ENCODE measurements around the gene FAM50A.

The FAM50A gene

DNA sequence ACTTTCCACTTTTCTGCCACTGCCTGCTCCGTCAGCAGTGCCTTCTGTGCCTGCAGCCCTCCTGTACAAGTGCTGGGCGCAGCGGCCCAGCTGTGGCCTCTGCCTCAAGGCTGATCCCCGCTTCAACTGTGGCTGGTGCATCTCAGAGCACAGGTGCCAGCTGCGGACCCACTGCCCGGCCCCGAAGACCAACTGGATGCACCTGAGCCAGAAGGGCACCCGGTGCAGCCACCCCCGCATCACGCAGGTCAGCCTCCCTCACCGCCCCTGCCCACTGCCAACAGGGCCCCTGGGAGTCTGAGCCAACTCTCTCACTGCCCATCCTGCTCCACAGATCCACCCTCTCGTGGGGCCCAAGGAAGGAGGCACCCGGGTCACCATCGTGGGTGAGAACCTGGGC, 21.7 kb downstream of the FAM50A start:
- no peak for DNase-seq (ENCODE audit: low read depth in 2 of 2)

DNA sequence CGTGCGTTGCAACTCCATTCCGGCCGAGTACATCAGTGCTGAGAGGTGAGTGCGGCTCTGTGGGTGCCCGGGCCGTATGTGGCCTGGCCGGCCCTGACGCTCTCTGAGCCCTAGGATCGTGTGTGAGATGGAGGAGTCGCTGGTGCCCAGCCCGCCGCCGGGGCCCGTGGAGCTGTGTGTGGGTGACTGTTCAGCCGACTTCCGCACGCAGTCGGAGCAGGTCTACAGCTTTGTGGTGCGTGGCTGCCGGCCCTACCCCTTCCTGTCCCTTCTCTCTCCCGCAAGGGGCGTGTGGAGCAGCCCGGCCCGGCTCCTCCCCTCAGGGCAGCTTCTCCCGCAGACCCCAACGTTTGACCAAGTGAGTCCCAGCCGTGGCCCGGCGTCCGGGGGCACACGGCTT, 22.1 kb downstream of the FAM50A start:
- no peak for DNase-seq (ENCODE audit: low read depth in 2 of 2)

DNA sequence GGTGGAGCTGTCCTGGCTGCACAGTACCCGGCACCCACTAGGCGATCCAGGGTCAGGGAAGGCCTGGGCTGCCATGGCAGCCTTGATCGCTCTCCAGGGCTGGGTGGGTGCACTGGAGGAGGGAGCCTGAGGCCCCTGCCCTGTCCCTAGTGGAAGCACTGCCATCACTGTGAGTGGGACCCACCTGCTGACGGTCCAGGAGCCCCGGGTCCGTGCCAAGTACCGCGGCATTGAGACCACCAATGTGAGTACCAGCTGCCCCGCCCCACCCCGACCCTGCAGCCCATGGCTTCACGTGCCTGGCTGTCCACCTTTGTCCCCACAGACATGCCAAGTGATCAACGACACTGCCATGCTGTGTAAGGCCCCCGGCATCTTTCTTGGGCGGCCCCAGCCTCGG, 23.0 kb downstream of the FAM50A start:
- DNase-seq (ENCODE audit: low read depth in 2 of 2): no peak

DNA sequence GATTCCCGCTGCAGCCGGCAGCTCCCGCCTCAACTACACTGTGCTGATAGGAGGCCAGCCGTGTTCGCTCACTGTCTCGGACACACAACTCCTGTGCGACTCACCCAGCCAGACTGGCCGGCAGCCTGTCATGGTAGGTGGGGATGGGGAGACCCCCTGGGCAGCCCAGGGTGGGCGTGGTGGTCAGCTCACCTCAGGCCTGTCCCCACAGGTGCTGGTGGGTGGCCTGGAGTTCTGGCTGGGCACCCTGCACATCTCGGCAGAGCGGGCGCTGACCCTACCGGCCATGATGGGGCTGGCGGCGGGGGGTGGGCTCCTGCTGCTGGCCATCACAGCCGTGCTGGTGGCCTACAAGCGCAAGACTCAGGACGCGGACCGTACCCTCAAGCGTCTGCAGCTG, 23.6 kb downstream of the FAM50A start:
- DNase-seq (ENCODE audit: low read depth in 2 of 2): no peak

DNA sequence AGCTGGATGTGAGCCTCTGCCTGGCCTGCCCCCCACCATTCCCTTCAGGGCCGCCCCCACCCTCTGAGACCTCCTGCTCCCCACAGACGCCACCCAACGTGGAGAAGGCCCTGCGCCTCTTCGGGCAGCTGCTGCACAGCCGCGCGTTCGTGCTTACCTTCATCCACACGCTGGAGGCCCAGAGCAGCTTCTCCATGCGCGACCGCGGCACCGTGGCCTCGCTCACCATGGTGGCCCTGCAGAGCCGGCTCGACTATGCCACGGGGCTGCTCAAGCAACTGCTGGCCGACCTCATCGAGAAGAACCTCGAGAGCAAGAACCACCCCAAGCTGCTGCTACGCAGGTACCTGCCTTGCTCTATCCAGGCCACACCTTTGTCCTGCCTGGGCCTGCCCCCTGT, 24.3 kb downstream of the FAM50A start:
- DNase-seq (ENCODE audit: low read depth in 2 of 2): no peak

DNA sequence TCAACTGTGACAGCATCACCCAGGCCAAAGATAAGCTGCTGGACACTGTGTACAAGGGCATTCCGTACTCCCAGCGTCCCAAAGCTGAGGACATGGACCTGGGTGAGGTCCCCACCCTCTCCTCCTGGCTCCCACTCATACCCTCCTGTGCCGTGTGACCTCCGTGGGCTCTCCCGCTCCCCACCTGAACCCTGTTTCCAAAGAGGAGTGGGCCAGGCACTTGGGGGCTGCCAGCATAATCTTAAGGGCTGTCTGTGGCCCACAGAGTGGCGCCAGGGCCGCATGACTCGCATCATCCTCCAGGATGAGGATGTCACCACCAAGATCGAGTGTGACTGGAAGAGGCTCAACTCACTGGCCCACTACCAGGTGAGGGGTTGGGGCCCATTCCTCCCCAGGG, 25.2 kb downstream of the FAM50A start:
- DNase-seq (ENCODE audit: low read depth in 2 of 2): no peak

DNA sequence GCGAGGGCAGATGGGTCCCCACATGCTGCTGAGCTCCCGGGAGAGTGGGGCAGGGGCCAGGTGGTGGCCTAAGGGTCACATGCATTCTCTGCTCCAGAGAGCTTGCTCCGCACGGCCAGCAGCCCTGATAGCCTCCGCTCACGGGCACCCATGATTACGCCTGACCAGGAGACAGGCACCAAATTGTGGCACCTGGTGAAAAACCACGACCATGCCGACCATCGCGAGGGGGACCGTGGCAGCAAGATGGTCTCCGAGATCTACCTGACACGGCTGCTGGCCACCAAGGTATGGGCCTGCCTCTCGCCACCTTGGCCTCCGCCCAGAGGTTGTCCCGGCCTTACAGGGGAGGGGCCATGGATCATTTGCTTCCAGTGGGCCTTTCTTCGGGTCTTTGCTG, 25.9 kb downstream of the FAM50A start:
- DNase-seq (ENCODE audit: low read depth in 2 of 2): no peak

DNA sequence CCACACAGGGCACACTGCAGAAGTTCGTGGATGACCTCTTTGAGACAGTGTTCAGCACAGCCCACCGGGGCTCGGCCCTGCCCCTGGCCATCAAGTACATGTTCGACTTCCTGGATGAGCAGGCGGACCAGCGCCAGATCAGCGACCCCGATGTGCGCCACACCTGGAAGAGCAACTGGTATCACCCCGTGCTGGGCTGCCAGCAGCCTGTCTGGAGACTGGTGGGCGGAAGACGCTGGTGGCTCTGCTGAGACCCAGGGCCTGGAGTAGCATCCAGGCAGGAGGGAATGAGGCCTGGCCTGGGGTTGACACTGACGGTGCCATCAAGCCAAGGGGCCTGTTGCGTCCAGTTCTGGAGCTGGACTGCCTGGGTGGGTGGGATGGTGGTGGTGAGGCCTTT, 26.5 kb downstream of the FAM50A start:
- DNase-seq (ENCODE audit: low read depth in 2 of 2): no peak

DNA sequence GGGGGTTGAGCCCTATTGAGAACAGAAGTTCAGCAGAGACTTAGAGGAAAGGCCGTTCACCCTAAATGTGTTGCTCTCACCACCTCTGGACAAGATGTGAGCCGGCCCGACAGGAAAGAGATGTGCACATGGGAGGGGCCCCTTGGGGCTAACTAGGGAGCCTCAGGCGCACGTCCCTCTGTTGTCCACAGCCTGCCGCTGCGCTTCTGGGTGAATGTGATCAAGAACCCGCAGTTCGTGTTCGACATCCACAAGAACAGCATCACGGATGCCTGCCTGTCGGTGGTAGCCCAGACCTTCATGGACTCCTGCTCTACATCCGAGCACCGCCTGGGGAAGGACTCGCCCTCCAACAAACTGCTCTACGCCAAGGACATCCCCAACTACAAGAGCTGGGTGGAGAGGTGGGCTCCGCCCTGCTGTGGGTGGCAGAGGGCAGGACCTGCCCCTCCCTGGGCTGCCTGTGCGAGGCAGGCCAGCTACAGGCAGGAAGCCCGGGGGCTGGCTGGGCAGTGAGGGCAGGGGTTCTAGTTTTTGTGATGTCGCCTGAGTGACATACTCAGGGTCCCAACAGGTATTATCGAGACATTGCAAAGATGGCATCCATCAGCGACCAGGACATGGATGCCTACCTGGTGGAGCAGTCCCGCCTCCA, 27.1 kb downstream of the FAM50A start:
- no peak for DNase-seq (ENCODE audit: low read depth in 2 of 2)

DNA sequence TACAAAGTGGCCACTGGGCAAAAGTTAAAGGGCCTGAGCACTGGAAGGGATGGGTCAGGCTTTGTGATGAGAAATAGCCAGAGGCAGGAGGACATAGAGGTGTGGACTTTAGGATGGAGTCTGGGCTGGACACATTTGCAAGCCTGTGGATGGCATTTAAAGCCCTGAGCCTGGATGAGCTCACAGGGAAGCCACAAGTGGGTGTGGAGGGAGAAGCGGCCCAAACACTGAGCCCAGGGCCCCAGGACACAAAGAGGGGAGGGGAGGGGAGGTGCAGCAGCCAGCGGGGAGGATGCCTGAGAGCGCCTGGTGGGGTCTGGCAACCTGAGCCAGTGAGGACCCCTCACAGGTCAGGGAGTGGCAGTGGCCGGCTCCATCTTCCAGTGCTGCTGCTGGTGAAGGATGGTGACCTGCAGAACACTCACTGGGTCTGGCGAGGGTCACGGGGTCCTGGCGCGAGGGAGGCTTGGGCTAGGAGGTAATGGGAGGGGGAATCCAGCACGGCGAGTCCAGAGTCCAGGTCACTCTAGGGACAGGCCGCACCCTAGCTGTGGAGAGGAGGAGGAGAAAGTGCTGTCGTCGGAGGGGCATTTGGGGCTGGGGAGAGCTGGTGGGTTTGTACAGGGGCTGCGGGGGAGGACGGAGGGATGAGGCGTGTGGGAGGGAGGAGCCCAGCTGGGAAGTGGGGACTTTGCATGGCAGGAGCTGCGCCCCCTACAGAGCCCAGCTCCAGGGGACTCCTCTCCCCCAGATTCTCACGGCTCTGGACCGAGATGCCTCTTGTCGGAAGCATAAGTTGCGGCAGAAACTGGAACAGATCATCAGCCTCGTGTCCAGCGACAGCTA, 28.1 kb downstream of the FAM50A start:
- DNase-seq (ENCODE audit: low read depth in 2 of 2): no peak

DNA sequence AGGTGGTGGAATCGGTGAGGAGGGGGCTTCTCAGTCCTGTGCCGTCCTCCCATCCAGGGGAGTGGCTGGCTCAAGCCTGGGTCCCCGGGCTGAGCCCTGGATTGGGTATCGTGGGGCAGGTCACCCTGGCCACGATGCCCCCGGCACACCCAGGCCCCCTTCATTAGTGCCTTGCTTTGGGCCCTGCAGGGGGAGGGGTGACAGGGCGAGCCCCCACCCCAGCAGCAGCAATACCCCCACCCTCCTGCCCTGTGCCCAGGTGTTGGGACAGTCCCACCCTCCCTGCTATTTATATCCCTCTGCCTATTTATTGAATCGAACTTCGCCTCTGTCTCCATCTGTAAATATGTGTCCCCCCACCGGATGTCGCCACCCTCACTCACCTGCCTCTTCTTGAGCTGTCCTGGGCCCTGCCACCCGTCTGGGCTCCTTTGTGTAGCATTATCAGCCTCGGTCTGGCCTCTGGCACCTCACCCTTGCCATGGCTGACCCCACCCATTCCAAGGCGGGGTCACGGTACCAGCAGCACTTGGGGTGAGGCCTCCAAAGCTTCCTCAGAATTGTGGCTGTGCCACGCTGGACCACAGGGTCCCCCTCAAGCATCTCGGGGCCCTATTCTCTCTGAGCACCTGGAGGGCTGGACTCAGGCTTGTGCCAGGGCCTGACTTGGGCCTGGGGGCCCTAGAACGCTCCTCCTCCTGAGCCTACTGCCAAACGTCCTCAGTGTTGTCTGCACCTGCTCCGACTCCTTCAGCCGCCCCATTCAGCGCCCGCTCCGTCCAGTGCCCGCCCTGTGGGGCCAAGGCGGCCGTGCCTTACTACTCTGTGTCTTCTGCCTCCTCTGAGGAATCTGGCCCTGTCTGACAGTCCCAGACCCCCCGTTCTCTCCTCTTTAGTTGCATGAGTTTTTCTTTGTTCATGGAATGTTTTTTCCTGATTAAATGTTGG, 29.0 kb downstream of the FAM50A start:
- DNase-seq (ENCODE audit: low read depth in 2 of 2): no peak

DNA sequence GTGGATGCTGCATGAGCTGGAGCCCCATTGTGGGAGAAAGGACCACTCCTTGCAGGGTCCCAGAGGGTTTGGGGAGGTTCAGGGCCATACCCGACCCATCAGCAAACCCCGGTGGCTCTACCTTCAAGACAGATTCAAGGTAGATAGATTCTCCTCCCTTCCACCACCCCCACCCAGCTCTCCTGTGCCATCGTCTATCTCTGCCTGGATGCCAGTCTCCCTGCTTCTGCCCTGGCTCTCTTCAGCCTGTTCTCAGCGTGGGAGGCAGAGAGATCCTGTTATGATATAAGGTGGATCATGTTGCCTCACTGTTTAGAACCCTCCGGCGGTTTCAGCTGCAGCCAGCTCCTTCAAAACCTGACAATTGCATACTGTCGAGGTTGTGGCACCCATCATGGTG, 29.7 kb downstream of the FAM50A start:
- no peak for DNase-seq (ENCODE audit: low read depth in 2 of 2)

DNA sequence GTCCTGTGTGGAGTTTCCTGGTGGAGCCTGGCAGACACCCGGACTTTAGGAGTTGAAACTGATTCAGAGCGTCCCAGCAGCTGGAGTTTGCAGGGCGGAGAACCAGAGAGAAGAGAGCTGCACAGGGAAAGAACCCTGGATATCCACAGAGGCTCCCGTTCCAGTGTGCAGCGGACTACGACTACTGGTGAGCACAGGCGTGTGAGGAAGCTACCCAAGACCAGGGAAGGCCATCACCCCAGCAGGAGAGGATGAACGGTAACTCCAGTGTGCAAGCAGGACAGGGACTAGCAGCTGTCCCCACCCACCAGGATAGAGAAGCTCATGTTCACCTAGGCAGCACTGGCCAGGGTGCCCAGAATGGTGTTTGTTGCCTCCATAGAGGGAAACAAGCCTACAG, 32.9 kb downstream of the FAM50A start:
- no peak for DNase-seq (ENCODE audit: low read depth in 2 of 2)

DNA sequence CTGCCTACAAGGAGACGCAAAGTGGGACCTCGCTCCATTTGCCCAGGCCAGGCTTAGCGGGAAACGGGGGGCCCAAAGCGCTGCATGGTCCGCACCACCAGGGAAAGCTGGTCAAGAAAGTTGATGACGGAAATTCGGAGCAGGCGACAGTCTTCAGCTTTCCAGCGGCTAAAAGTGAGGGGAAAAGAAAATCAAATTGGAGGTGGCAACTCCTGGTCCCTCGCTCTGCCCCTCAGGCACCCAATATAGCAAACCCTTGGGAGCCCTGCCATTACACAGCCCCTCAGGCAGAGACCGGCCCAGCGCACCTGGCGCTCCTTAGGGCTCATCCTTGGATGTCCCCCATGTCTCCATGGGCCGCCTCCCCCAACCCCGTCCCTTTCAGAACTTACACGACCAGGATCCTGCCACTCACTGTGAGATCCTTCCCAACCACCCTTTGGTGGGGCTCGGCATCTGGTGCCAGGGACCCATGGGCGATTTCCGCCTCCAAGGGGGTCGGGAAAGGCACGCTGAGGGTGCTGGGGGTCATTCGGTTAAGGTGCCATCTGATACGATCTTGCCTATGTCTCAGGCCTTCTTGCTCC, 34.0 kb downstream of the FAM50A start:
- DNase-seq (ENCODE audit: low read depth in 2 of 2): no peak

DNA sequence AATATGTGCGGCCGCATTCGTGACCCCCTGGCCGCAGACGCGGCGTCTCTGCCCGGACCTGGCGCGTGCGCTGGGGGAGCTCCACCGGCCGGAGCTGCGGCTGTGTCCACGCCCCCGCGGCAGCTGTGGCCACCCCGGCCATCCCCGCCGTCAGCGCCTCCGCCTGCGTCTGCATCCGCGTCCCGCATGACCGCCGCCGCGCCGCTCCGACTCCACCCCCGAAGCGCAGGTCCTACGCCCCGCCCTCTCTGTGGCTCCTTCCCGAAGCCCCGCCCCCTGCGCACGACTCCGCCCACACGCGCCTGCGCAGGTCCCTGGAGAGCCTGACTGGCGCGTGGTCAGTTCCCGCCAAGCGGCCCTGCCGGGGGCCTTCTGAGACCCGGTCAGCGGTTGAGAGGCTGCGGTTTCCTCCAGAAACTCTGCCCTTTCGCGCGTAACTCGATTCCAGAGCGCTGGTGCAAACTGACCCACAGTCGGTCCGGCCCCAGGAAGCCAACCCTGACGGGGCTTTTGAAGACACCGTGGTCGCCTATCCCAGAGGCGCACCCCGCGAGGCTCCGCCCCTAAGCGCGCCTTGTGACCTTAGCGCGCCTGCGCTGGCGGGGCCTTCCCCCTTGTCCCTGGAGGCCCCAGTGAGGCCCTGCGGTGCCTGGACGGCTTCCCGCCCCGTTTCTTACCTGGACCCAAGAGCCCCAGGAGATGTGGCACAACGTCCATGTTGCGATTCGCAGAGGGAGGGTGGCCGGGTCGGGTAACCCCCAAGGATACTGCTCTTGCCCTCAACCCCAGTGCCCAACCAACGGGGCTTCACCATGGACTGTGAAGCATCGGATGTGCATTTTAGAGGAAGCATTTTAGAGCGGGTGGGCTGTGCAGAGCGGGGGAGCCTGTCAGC, 35.0 kb downstream of the FAM50A start, which contains the start of gene LAGE3:
Gene LAGE3 (minus strand): TSS at position 554 of the 895 bp plus-strand sequence. CDS start 366 bp downstream, at position 188.
- peak; percentile 53 to 56 for DNase-seq (ENCODE audit: low read depth in 2 of 2)

DNA sequence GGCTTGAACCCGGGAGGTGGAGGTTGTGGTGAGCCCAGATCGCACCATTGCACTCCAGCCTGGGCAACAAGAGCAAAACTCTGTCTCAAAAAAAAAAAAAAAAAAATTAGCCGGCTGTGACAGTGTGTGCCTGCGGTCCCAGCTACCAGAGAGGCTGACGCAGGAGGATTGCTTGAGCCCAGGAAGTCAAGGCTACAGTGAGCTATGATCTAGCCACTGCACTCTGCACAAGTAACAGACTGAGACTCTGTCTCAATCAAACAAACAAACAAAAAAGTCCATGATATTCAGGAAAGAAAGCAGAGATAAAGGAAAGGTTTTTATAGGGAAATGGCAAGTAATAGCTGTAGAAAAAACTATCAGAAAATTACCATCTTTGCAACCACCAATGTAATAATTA, 37.3 kb downstream of the FAM50A start:
- DNase-seq (ENCODE audit: low read depth in 2 of 2): no peak

DNA sequence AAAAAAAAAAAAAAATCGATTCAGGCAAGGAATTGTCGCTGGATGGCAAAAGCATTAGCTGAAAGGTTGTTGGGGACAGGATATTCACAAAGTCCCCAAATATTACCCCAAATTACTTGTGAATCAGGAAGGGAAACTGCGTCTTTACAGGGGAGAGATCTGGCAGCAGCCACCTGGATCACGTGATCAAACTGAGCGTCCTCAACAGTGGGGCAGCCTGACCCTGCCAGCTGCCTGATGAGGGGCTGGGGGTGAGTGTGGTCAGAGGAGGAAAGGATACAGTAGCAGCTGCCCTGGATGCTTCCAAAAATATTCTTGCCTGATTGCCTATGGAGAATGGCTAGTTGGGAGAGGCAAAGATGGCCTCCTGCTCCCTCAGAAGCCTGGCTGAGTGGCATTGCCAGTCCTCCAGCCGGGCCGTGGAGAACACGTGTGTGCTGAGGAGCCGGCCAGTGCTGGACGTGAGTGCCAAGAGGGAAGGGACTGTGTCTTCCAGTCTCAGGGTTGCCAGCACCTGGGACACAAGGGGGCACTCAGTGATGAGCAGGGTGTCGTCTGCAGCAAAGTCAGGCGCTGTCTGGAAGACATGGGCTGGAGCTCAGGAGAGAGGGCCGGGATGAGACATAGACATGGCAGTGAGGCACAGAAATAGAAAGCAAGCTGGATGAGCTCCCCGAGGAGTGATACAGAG, 38.1 kb downstream of the FAM50A start:
- no peak for DNase-seq (ENCODE audit: low read depth in 2 of 2)

DNA sequence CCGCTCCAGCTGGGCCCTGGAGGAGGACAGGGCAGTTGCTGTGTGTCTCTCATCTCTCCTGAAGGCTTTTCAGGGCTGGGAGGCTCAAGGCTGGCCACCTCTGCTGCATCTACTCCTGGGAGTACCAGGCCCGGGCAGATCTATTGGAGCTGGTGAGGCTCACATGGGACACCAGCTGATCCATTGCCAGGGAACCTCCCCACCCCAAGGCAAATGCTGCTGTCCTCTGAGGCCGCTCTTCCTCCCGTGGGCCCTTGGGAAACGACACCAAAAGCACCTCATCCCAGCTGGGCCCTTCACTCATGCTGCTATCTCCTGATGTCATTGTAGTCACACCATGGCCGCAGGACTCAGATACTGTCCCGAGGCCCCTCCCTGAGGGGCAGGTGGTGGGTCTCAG, 38.8 kb downstream of the FAM50A start:
- no peak for DNase-seq (ENCODE audit: low read depth in 2 of 2)

DNA sequence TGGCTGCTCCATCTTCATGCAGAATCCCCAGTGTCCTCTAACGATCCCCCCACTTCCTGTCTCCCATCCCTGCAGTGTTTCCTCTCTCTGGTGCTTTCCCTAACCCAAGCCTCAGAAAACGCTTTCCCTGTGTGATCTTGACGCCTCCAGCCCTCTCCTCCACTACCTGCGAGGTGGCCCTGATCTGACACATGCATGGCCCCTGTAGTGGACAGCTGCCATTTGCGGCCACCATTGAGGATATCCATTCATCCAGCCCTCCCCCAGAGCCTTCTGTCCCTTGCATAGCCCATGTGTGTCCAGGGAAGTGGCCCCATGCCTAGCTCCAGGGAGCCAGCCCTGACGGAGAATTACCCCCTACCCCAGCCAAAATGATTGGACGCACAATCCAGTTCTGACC, 39.4 kb downstream of the FAM50A start:
- no peak for DNase-seq (ENCODE audit: low read depth in 2 of 2)
